ENCODE measurements around the gene ANKRD53.

DNA sequence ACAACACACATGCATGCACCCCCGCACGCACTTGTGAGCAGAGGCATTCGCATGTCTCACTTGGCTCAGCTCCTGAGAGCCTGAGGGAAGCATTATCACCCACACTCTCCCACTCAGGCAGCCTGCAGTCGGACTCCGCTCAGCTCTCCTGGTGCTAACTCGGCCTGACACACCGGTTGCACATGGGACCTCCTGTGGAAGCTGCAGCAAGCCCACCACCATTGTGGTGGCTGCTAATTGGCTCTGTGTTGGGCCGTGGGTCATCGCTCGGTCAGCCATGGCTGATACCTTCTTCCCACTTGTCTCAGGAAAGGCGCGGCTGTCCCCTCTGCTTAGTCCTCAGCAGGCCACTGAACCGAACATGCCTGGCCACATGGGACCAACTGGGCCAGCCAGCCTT lies 29.9 kb downstream of the ANKRD53 start:
- TF ChIP-seq CTCF (IDR thresholded peaks at IDR 0.05) (no peak), POLR2A (IDR thresholded peaks at IDR 0.05) (no peak), POLR2AphosphoS5 (IDR thresholded peaks at IDR 0.05) (no peak), EP300 (IDR thresholded peaks at IDR 0.05) (no peak)

Data from gastroesophageal sphincter (tissue), 3 donors.